HepG2 (cell line): Measurements from ENCODE around the gene ADAMTS17. TPM values are rescaled to one million over a fixed set of nuclear protein-coding genes. Genes with fewer than 3 reads are reported as not detected.

Experiments used
- ATAC-seq: fragments of 200-7000 bp; cut with Tn5 transposase; 3 replicates; pipeline ENCODE4 v1.9.1; 2020; ENCODE audit warnings: mild to moderate bottlenecking, moderate library complexity
- Bru-seq: library from RNA; stranded (reverse); fragments of 400-500 nt; gene quantifications from one replicate; lab custom pipeline; 2021; lab: Mats Ljungman, UMichigan
- BruChase-seq, 2 experiments: library from RNA; stranded (reverse); fragments of 400-500 nt; gene quantifications; one replicate each; lab custom pipeline; 2021; lab: Mats Ljungman, UMichigan
- BruUV-seq: library from RNA; stranded (reverse); fragments of 400-500 nt; replicated peaks from 2 replicates; lab custom pipeline; 2021; lab: Mats Ljungman, UMichigan
- CTCF ChIA-PET: fragments of 300-600 bp; formaldehyde crosslinking; extraction: SDS; loops from one replicate; lab custom pipeline; 2021; ENCODE audit warnings: low total read pairs, inconsistent platforms, low intra/inter-chr PET ratio; lab: Yijun Ruan, JAX
- POLR2A ChIA-PET: fragments of 350-600 bp; sonication (Branson Sonifier 250); formaldehyde crosslinking; loops from one replicate; lab custom pipeline; 2020; ENCODE audit warnings: antibody characterized with exemption, inconsistent platforms; lab: Yijun Ruan, JAX
- DNase-seq: peaks from one replicate; pipeline ENCODE4 v3.0.0-alpha.2; 2015; ENCODE audit warnings: low spot score
- FAIRE-seq: peaks from 3 replicates; lab custom pipeline; 2011; peaks lifted over from hg19 to GRCh38; lab: Jason Lieb, UNC
- H2AFZ ChIP-seq: one replicate; pipeline ENCODE4 v1.6.1; 2011; ENCODE audit warnings: low read length, inconsistent platforms
- H3K27ac ChIP-seq: fragments of 300-600 bp; 3 replicates; pipeline ENCODE4 v1.8.0; 2011; ENCODE audit warnings: mixed run types, mild to moderate bottlenecking, mixed read lengths, low read length, inconsistent platforms; ENCODE audit not compliant: insufficient read depth; ENCODE audit errors: extremely low read length
- H3K27me3 ChIP-seq, 2 experiments: fragments of 200-600 bp in 1 of 2; 2 replicates in 1 of 2; 3 replicates in 1 of 2; pipeline versions ENCODE4 v1.6.0 to v1.8.0; 2011; ENCODE audit warnings: low read length in 2 of 2, mild to moderate bottlenecking in 2 of 2, moderate library complexity in 2 of 2, inconsistent platforms in 1 of 2; ENCODE audit not compliant: insufficient read depth in 2 of 2, control insufficient read depth in 1 of 2
- H3K36me3 ChIP-seq, 2 experiments: fragments of 200-600 bp in 1 of 2; replicated peaks in 1 of 2; 2 replicates in 1 of 2; 3 replicates in 1 of 2; pipeline versions ENCODE4 v1.5.1 to v1.8.0; 2011; ENCODE audit warnings: low read length in 2 of 2, inconsistent platforms in 1 of 2; ENCODE audit not compliant: insufficient read depth in 2 of 2, control insufficient read depth in 1 of 2
- H3K4me1 ChIP-seq: 2 replicates; pipeline ENCODE4 v1.5.1; 2012; ENCODE audit warnings: low read length, inconsistent platforms; ENCODE audit not compliant: insufficient read depth
- H3K4me2 ChIP-seq: 2 replicates; pipeline ENCODE4 v1.6.0; 2011; ENCODE audit warnings: low read depth, low read length, inconsistent platforms
- H3K4me3 ChIP-seq, 3 experiments: fragments of 200-600 bp in 1 of 3; sonication (generic), shearing (Covaris generic) in 1 of 3; replicated peaks in 1 of 3; 2 replicates each; pipeline ENCODE4 v1.5.1; 2011 to 2016; ENCODE audit warnings: low read length in 3 of 3, inconsistent platforms in 2 of 3, low read depth in 2 of 3, mild to moderate bottlenecking in 2 of 3, control low read depth in 1 of 3, mixed read lengths in 1 of 3; ENCODE audit not compliant: insufficient read depth in 1 of 3
- H3K79me2 ChIP-seq: one replicate; pipeline ENCODE4 v1.6.1; 2011; ENCODE audit warnings: low read length, inconsistent platforms; ENCODE audit not compliant: insufficient read depth
- H3K9ac ChIP-seq: 2 replicates; pipeline ENCODE4 v1.6.0; 2011; ENCODE audit warnings: mild to moderate bottlenecking, low read depth, low read length, inconsistent platforms; ENCODE audit not compliant: insufficient read depth
- H3K9me3 ChIP-seq: 2 replicates; pipeline ENCODE4 v1.5.1; 2012; ENCODE audit warnings: mild to moderate bottlenecking, low read length
- H4K20me1 ChIP-seq: 2 replicates; pipeline ENCODE4 v1.6.0; 2011; ENCODE audit warnings: inconsistent platforms, mild to moderate bottlenecking, low read length, moderate library complexity; ENCODE audit not compliant: insufficient read depth
- FOSL2 ChIP-seq: sonication (generic); formaldehyde crosslinking; IDR thresholded peaks from 2 replicates; pipeline ENCODE4 v1.4.0; 2020; ENCODE audit warnings: missing genetic modification reagents
- HNRNPLL ChIP-seq: fragments of 200-400 bp; formaldehyde crosslinking; IDR thresholded peaks from 2 replicates; pipeline ENCODE4 v1.6.1; 2017; ENCODE audit warnings: mild to moderate bottlenecking, low read depth, low read length; ENCODE audit not compliant: poor library complexity, severe bottlenecking
- NFE2L1 ChIP-seq: sonication (generic); formaldehyde crosslinking; IDR thresholded peaks from 2 replicates; pipeline ENCODE4 v1.4.0; 2020; ENCODE audit warnings: missing genetic modification reagents, mild to moderate bottlenecking, borderline replicate concordance
- NFYC ChIP-seq: IDR thresholded peaks from 2 replicates; pipeline ENCODE4 v1.6.1; 2016; ENCODE audit warnings: missing genetic modification reagents, missing compliant biosample characterization
- ZNF784 ChIP-seq: sonication (generic); formaldehyde crosslinking; IDR thresholded peaks from 2 replicates; pipeline ENCODE4 v1.5.1; 2020; ENCODE audit warnings: missing genetic modification reagents, mild to moderate bottlenecking, borderline replicate concordance
- WGBS: methylation state at CpG from one replicate; pipeline ENCODE4 v1.1.6; 2017; ENCODE audit warnings: low lambda C conversion rate; 5-methylcytosine and 5-hydroxymethylcytosine counted together
- in situ Hi-C: cut with HindIII; loops from 2 replicates; pipeline ENCODE4 v1.10.0; 2017; ENCODE audit warnings: low pct_unique_long_range_greater_than_20kb; ENCODE audit not compliant: extremely low pct_ligation_motif_present
- intact Hi-C: fragments of 100-400 bp; cut with micrococcal nuclease; formaldehyde crosslinking; loops from one replicate; pipeline ENCODE4 v1.10.0; 2022; ENCODE audit not compliant: unreplicated experiment
- long read RNA-seq, 2 experiments: library from RNA in 1 of 2; library from polyadenylated mRNA in 1 of 2; stranded (forward) in 1 of 2; unstranded in 1 of 2; transcript quantifications; one replicate each; pipeline ENCODE4 v2.0.0, GENCODE V29; 2019 to 2022
- polyA minus RNA-seq, 3 experiments: library from RNA; depleted of rRNA, polyadenylated mRNA; stranded (reverse); fragments of >200 nt; gene quantifications; 2 replicates each; pipeline ENCODE4 v1.2.3, GENCODE V29; 2011; ENCODE audit warnings: low replicate concordance in 1 of 3
- polyA plus RNA-seq, 8 experiments: library from polyadenylated mRNA; depleted of rRNA in 3 of 8; stranded (reverse) in 7 of 8; unstranded in 1 of 8; fragments of >200 nt; fragmentation: Illumina TruSeq in 4 of 8; extraction: Trizol in 4 of 8; gene quantifications; 2 replicates each; pipeline versions ENCODE4 v1.2.1 to v1.2.3, GENCODE V29; 2011 to 2016; ENCODE audit warnings: low read depth in 4 of 8, missing spikeins in 1 of 8, mixed read lengths in 1 of 8; ENCODE audit not compliant: insufficient read depth in 1 of 8
- total RNA-seq, 5 experiments: library from RNA; depleted of rRNA; stranded (reverse); fragments of >200 nt; fragmentation: Illumina TruSeq; extraction: Trizol; gene quantifications; 2 replicates each; pipeline ENCODE4 v1.2.3, GENCODE V29; 2016; ENCODE audit warnings: low read depth in 1 of 5
- TF ChIP-seq, protein P1 (sequence below): sonication (generic); formaldehyde crosslinking; IDR thresholded peaks from 2 replicates; pipeline ENCODE4 v1.5.0; 2020; ENCODE audit warnings: mild to moderate bottlenecking, missing genetic modification reagents, borderline replicate concordance
- TF ChIP-seq, protein P2 (sequence below): sonication (generic); formaldehyde crosslinking; IDR thresholded peaks from 2 replicates; pipeline ENCODE4 v1.5.1; 2020; ENCODE audit warnings: missing genetic modification reagents, mild to moderate bottlenecking, borderline replicate concordance

The ADAMTS17 gene, protein sequence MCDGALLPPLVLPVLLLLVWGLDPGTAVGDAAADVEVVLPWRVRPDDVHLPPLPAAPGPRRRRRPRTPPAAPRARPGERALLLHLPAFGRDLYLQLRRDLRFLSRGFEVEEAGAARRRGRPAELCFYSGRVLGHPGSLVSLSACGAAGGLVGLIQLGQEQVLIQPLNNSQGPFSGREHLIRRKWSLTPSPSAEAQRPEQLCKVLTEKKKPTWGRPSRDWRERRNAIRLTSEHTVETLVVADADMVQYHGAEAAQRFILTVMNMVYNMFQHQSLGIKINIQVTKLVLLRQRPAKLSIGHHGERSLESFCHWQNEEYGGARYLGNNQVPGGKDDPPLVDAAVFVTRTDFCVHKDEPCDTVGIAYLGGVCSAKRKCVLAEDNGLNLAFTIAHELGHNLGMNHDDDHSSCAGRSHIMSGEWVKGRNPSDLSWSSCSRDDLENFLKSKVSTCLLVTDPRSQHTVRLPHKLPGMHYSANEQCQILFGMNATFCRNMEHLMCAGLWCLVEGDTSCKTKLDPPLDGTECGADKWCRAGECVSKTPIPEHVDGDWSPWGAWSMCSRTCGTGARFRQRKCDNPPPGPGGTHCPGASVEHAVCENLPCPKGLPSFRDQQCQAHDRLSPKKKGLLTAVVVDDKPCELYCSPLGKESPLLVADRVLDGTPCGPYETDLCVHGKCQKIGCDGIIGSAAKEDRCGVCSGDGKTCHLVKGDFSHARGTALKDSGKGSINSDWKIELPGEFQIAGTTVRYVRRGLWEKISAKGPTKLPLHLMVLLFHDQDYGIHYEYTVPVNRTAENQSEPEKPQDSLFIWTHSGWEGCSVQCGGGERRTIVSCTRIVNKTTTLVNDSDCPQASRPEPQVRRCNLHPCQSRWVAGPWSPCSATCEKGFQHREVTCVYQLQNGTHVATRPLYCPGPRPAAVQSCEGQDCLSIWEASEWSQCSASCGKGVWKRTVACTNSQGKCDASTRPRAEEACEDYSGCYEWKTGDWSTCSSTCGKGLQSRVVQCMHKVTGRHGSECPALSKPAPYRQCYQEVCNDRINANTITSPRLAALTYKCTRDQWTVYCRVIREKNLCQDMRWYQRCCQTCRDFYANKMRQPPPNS
- total RNA-seq (2016; rRNA removed; fragmentation: Illumina TruSeq; extraction: Trizol) (0.02 and 0.36 TPM in 2 replicates), polyA plus RNA-seq (2011; rRNA removed) (0.04 and 0.09 TPM in 2 replicates), polyA minus RNA-seq (2011; rRNA and poly(A)+ RNA removed; ENCODE audit: low replicate concordance) (0.34 TPM in 1 of 2 replicates, not detected in the other), Bru-seq, nascent RNA (percentile 10 among the genes with signal in this experiment), BruChase-seq, experiment 1, labeled RNA remaining after a 6-hour chase (percentile 7 among the genes with signal in this experiment), BruChase-seq, experiment 2, labeled RNA remaining after a 2-hour chase (percentile 10 among the genes with signal in this experiment)
- not detected in 2 replicates for total RNA-seq (2016; cell fraction: cytosol; rRNA removed; fragmentation: Illumina TruSeq; extraction: Trizol; ENCODE audit: low read depth)
- total RNA-seq (2016; cell fraction: insoluble cytoplasmic fraction; rRNA removed; fragmentation: Illumina TruSeq; extraction: Trizol), result 0.12 TPM in 1 of 2 replicates, not detected in the other
- total RNA-seq (2016; cell fraction: membrane; rRNA removed; fragmentation: Illumina TruSeq; extraction: Trizol), result 0.10 and 0.37 TPM in 2 replicates
- total RNA-seq (2016; cell fraction: nucleus; rRNA removed; fragmentation: Illumina TruSeq; extraction: Trizol), result not detected in 2 replicates
- polyA plus RNA-seq (2011; cell fraction: cytosol; rRNA removed), result 0.03 and 0.04 TPM in 2 replicates
- 0.07 and 0.10 TPM in 2 replicates for polyA plus RNA-seq (2011; cell fraction: nucleus; rRNA removed)
- polyA plus RNA-seq (2012), result 0.05 and 0.13 TPM in 2 replicates
- not detected in 2 replicates for polyA plus RNA-seq (2016; cell fraction: cytosol; fragmentation: Illumina TruSeq; extraction: Trizol; ENCODE audit: low read depth)
- 0.04 and 0.19 TPM in 2 replicates for polyA plus RNA-seq (2016; cell fraction: insoluble cytoplasmic fraction; fragmentation: Illumina TruSeq; extraction: Trizol; ENCODE audit: low read depth)
- polyA plus RNA-seq (2016; cell fraction: membrane; fragmentation: Illumina TruSeq; extraction: Trizol; ENCODE audit: low read depth), result 0.02 TPM in 1 of 2 replicates, not detected in the other
- not detected in 2 replicates for polyA plus RNA-seq (2016; cell fraction: nucleus; fragmentation: Illumina TruSeq; extraction: Trizol; ENCODE audit: insufficient read depth, low read depth)
- polyA minus RNA-seq (2011; cell fraction: cytosol; rRNA and poly(A)+ RNA removed), result not detected in 2 replicates
- polyA minus RNA-seq (2011; cell fraction: nucleus; rRNA and poly(A)+ RNA removed), result not detected in 2 replicates
- long read RNA-seq, experiment 1, result 0 reads
- long read RNA-seq, experiment 2, result 0 reads

DNA sequence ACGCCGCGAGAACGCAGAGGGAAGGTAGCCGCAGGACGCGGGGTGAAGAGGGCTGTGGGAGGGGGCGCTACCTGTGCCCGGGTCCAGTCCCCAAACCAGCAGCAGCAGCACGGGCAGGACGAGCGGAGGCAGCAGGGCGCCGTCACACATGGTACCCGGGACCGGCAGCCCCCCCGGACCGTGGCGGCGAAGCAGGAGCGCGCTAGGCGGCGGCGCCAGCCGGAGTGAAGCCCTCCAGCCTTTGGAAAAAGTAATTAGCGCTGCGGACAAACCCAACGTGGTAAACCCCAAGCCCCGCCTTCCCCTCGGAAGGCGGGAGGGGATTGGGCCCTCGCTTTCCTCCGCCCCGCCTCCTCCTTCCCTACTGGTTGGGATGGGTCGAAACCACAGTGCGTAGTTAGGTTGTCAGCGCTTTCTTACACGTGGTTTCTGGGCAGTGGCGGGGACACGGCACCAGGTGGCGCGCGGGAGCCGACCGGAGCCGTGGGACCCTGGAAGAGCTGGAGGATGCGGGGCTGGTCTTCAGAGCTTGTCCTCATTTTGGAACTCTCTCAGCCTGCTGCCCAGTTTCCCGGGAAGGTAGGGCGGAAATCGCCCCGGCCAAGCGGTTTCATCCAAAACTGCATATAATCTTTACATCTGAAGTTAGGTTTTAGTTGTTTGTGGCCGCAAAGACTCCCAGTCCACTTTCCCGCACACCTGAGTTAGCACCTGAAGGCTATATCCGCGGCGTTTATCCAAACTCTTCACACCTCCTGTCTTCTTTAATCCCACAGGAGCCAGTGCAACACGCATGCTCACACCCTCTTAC, at the start of gene ADAMTS17:
ADAMTS17 (minus strand) TSS at position 226 of the 811 bp plus-strand sequence; CDS start at position 150, 76 bp downstream.
- Histone ChIP-seq H3K4me1 (peaks cover 14% of the 10 kb centered on the region), H2AFZ (no peak within 1 kb of the TSS), H3K27me3 (peaks cover 2 to 31% of the 10 kb centered on the region in 2 experiments), H3K4me3 (peak within 1 kb of the TSS; percentile 48 to 69 (median 55); a peak in 5 of 6 replicates), H3K27ac (no peak within 1 kb of the TSS), H3K79me2 (no peaks in the 10 kb centered on the region), H4K20me1 (no peaks in the 10 kb centered on the region), H3K9ac (no peak within 1 kb of the TSS), H3K36me3 (no peaks in the 10 kb centered on the region), H3K4me2 (peak within 1 kb of the TSS; percentile 66), H3K9me3 (no peaks in the 10 kb centered on the region)
- FAIRE-seq (peak; percentile 74), ATAC-seq (peak; percentile 94), DNase-seq (peak; percentile 77)
- POLR2A ChIA-PET, result no interaction called here
- WGBS, result 2% methylated on average over 14 of the region's 59 CpGs
- BruUV-seq, result no TSS peak
- CTCF ChIA-PET, result interaction anchor here (1.3 to 1.9 kb wide), 2 partner anchors 9 to 42 kb away, joined by 3 to 12 read pairs; no protein-coding TSS in a partner anchor
- intact Hi-C loops, result loop anchor here (5.0 kb wide), 1 partner anchor 40 kb away; no protein-coding TSS in a partner anchor
- in situ Hi-C loops, result loop anchor here (25.0 kb wide), 2 partner anchors 405 to 1080 kb away; partner anchors contain the start of gene LRRC28
- TF ChIP-seq, protein P1, sequence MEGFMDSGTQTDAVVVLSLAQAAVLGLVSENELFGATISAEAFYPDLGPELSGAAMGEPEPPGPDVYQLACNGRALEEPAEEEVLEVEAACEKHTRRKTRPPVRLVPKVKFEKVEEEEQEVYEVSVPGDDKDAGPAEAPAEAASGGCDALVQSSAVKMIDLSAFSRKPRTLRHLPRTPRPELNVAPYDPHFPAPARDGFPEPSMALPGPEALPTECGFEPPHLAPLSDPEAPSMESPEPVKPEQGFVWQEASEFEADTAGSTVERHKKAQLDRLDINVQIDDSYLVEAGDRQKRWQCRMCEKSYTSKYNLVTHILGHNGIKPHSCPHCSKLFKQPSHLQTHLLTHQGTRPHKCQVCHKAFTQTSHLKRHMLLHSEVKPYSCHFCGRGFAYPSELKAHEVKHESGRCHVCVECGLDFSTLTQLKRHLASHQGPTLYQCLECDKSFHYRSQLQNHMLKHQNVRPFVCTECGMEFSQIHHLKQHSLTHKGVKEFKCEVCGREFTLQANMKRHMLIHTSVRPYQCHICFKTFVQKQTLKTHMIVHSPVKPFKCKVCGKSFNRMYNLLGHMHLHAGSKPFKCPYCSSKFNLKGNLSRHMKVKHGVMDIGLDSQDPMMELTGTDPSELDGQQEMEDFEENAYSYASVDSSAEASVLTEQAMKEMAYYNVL, result no peak
- TF ChIP-seq, protein P2, sequence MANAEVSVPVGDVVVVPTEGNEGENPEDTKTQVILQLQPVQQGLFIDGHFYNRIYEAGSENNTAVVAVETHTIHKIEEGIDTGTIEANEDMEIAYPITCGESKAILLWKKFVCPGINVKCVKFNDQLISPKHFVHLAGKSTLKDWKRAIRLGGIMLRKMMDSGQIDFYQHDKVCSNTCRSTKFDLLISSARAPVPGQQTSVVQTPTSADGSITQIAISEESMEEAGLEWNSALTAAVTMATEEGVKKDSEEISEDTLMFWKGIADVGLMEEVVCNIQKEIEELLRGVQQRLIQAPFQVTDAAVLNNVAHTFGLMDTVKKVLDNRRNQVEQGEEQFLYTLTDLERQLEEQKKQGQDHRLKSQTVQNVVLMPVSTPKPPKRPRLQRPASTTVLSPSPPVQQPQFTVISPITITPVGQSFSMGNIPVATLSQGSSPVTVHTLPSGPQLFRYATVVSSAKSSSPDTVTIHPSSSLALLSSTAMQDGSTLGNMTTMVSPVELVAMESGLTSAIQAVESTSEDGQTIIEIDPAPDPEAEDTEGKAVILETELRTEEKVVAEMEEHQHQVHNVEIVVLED, result 0 out of 2 replicates have a peak, but pooled peaks have one; percentile 16
- TF ChIP-seq ZNF784 (0 out of 2 replicates have a peak, but pooled peaks have one; percentile 45), NFE2L1 (CRISPR knock-in tag) (no peak), HNRNPLL (peak; percentile 62), FOSL2 (peak; percentile 8; the same call in 1 of the 2 replicates), NFYC (CRISPR knock-in tag) (peak; percentile 84)
